Measurements from ENCODE around the gene MEIS1. TPM values are rescaled to one million over a fixed set of nuclear protein-coding genes. Genes with fewer than 3 reads are reported as not detected.

MEIS1 gene
- total RNA-seq, 1 donor from 2014 or later: 46.7 TPM

GRCh38 chr2:66561645-66562303 is 126.8 kb downstream of the MEIS1 start:
- no peaks in the 10 kb centered on the region for H3K27me3 ChIP-seq
- H3K4me1 ChIP-seq: peaks cover 9 to 23% of the 10 kb centered on the region in 2 donors
- no peak for DNase-seq (ENCODE audit: low spot score in 2 of 2)
- no peaks in the 10 kb centered on the region for H3K9me3 ChIP-seq
- intact Hi-C loops (cut with DNase I): loop anchor here (2.0 to 10.0 kb wide), 2 partner anchors 15 to 1903 kb away; partner anchors contain the start of genes APLF and FBXO48
- TF ChIP-seq CTCF (IDR thresholded peaks at IDR 0.05): no peak
- H3K27ac ChIP-seq: no peak overlapping the region
- H3K36me3 ChIP-seq: no peaks in the 10 kb centered on the region
- H3K4me3 ChIP-seq: no peak overlapping the region

- no peak for DNase-seq (ENCODE audit: low spot score in 2 of 2)
- no peak for TF ChIP-seq CTCF (IDR thresholded peaks at IDR 0.05)
- H3K4me3 ChIP-seq: no peak overlapping the region
- H3K27ac ChIP-seq: no peak overlapping the region
- no peaks in the 10 kb centered on the region for H3K27me3 ChIP-seq
- peaks cover 9 to 25% of the 10 kb centered on the region in 2 donors for H3K4me1 ChIP-seq
- intact Hi-C loops (cut with DNase I): loop anchor here (2.0 to 10.0 kb wide), 2 partner anchors 15 to 1903 kb away; partner anchors contain the start of genes APLF and FBXO48
- H3K9me3 ChIP-seq: no peaks in the 10 kb centered on the region
- H3K36me3 ChIP-seq: no peaks in the 10 kb centered on the region
Measured at GRCh38 chr2:66562304-66562685, 127.4 kb downstream of the MEIS1 start.

- Histone ChIP-seq H3K9me3 (no peaks in the 10 kb centered on the region), H3K4me3 (no peak overlapping the region), H3K27me3 (no peaks in the 10 kb centered on the region), H3K36me3 (no peaks in the 10 kb centered on the region), H3K4me1 (peaks cover 9 to 25% of the 10 kb centered on the region in 2 donors), H3K27ac (no peak overlapping the region)
- intact Hi-C loops (cut with DNase I): loop anchor here (2.0 to 10.0 kb wide), 2 partner anchors 13 to 1901 kb away; partner anchors contain the start of genes APLF and FBXO48
- DNase-seq (ENCODE audit: low spot score in 2 of 2): no peak
- no peak for TF ChIP-seq CTCF (IDR thresholded peaks at IDR 0.05)
Measured at GRCh38 chr2:66563473-66563872, 128.5 kb downstream of the MEIS1 start.

- intact Hi-C loops (cut with DNase I): loop anchor here (10.0 kb wide), 1 partner anchor 1900 kb away; the partner anchor contains the start of genes APLF and FBXO48
- Histone ChIP-seq H3K4me1 (peaks cover 9 to 25% of the 10 kb centered on the region in 2 donors), H3K27me3 (no peaks in the 10 kb centered on the region), H3K9me3 (no peaks in the 10 kb centered on the region), H3K36me3 (peaks cover 0 to 7% of the 10 kb centered on the region in 2 donors), H3K27ac (no peak overlapping the region), H3K4me3 (no peak overlapping the region)
- no peak for DNase-seq (ENCODE audit: low spot score in 2 of 2)
- TF ChIP-seq CTCF (IDR thresholded peaks at IDR 0.05): no peak
Measured at GRCh38 chr2:66565291-66565690, 130.4 kb downstream of the MEIS1 start.

GRCh38 chr2:66566726-66567399 is 131.9 kb downstream of the MEIS1 start:
- intact Hi-C loops (cut with DNase I): loop anchor here (10.0 kb wide), 1 partner anchor 1898 kb away; the partner anchor contains the start of genes APLF and FBXO48
- no peak for DNase-seq (ENCODE audit: low spot score in 2 of 2)
- H3K9me3 ChIP-seq: no peaks in the 10 kb centered on the region
- H3K27ac ChIP-seq: no peak overlapping the region
- peaks cover 9 to 22% of the 10 kb centered on the region in 2 donors for H3K4me1 ChIP-seq
- no peak for TF ChIP-seq CTCF (IDR thresholded peaks at IDR 0.05)
- peaks cover 0 to 7% of the 10 kb centered on the region in 2 donors for H3K36me3 ChIP-seq
- H3K27me3 ChIP-seq: no peaks in the 10 kb centered on the region
- no peak overlapping the region for H3K4me3 ChIP-seq
